ENCODE results near the gene GPR89B.
"Not testable (repeated sequence)": the region's sequence is repeated elsewhere in the genome, so short reads cannot be mapped to it uniquely, and the experiment has no call there.

DNA sequence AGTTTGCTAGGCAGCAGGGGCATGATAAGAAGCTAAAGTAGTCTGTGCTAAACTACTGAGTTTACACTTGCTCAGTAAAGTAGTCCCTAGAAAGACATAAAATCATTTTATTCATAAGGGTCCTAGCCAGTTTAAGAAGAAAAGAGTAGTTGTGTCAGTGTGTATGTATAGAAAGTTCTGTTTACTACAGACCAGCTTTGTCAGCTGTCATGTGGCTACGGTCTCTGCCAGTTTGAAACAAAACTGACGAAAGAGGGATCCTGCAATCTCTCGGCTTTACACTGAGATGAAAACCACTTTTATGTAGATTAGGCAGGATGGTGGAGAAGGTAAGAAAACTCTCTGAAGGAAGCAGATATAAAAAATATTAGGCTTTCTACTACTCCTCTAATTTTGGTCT lies 7.1 kb downstream of the GPR89B start:
- not testable (repeated sequence) for TF ChIP-seq CTCF (conservative IDR thresholded peaks at IDR 0.05 in 1 of 2, IDR thresholded peaks at IDR 0.05 in 1 of 2; ENCODE audit: low read depth in 1 of 2, low read length in 2 of 2); EZH2 (IDR thresholded peaks at IDR 0.05; ENCODE audit: low read length, missing control alignments)
